OCI-LY3 (cell line): ENCODE measurements around the gene RABL6.

Source experiments
- EZH2phosphoT487 ChIP-seq: fragments of 200-600 bp; shearing (Covaris generic); IDR thresholded peaks from 2 replicates; pipeline ENCODE4 v1.6.1; 2018; ENCODE audit warnings: antibody characterized with exemption, mixed run types, low read depth
- TF ChIP-seq, protein P1 (sequence below): fragments of 200-600, 300-600 bp; sonication (generic); IDR thresholded peaks from 2 replicates; pipeline ENCODE4 v1.5.1; 2014; ENCODE audit warnings: antibody characterized with exemption, low read length, low read depth

- TF ChIP-seq, protein P1, sequence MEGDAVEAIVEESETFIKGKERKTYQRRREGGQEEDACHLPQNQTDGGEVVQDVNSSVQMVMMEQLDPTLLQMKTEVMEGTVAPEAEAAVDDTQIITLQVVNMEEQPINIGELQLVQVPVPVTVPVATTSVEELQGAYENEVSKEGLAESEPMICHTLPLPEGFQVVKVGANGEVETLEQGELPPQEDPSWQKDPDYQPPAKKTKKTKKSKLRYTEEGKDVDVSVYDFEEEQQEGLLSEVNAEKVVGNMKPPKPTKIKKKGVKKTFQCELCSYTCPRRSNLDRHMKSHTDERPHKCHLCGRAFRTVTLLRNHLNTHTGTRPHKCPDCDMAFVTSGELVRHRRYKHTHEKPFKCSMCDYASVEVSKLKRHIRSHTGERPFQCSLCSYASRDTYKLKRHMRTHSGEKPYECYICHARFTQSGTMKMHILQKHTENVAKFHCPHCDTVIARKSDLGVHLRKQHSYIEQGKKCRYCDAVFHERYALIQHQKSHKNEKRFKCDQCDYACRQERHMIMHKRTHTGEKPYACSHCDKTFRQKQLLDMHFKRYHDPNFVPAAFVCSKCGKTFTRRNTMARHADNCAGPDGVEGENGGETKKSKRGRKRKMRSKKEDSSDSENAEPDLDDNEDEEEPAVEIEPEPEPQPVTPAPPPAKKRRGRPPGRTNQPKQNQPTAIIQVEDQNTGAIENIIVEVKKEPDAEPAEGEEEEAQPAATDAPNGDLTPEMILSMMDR, result no peak
- no peak for TF ChIP-seq EZH2phosphoT487
Measured at GRCh38 chr9:136805207-136805740, 2.5 kb upstream of the RABL6 start.
